OCI-LY7 (cell line): ENCODE results near the gene PTPN14.

Experiments
- CTCF ChIP-seq: fragments of 200-600 bp; sonication (generic); conservative IDR thresholded peaks from 2 replicates; pipeline ENCODE4 v1.5.1; 2014; ENCODE audit warnings: mild to moderate bottlenecking, antibody characterized with exemption, low read length, moderate library complexity, mixed read lengths
- EZH2phosphoT487 ChIP-seq: fragments of 200-600 bp; sonication (generic); IDR thresholded peaks from 2 replicates; pipeline ENCODE4 v1.6.1; 2018; ENCODE audit warnings: low read depth, borderline replicate concordance, mild to moderate bottlenecking, mixed run types, antibody characterized with exemption, low read length, moderate library complexity, mixed read lengths

- no peak for TF ChIP-seq CTCF
- TF ChIP-seq EZH2phosphoT487: no peak
Observed at GRCh38 chr1:214548271-214548670, 3.1 kb downstream of the PTPN14 start.
